ENCODE data around the gene GABRG3.

Gene GABRG3

DNA sequence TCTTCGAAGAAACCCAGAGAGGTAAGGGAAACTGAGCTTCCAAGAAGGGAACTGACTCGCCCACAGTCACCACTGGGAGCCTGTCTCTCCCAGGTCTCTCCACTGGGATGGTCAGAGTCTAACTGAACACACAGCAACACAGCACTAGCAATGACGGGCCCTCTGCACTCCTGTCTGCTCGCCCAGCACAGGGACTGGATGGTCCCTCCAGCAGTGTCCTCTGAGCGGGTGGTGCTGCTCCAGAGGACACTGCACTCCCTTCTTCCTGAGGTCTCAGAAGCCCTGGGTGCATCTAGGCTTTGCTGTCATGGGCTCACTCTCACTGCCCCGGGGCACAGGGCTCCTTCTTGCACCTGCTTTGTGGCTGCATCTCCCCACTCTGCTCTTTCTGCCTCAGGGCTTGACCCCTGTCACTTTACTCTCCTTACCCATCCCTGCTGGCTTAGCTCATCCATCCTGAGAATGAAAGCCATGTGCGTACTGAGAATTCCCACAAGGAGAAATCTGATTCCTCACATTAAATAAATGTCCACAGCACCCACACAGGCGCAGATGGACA lies 356.6 kb downstream of the GABRG3 start (continued):
- TF ChIP-seq, protein P1, sequence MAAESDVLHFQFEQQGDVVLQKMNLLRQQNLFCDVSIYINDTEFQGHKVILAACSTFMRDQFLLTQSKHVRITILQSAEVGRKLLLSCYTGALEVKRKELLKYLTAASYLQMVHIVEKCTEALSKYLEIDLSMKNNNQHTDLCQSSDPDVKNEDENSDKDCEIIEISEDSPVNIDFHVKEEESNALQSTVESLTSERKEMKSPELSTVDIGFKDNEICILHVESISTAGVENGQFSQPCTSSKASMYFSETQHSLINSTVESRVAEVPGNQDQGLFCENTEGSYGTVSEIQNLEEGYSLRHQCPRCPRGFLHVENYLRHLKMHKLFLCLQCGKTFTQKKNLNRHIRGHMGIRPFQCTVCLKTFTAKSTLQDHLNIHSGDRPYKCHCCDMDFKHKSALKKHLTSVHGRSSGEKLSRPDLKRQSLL (tag by site-specific recombination; IDR thresholded peaks at IDR 0.05): no peak
- TF ChIP-seq ZNF707 (tag by site-specific recombination; IDR thresholded peaks at IDR 0.05): no peak
- TF ChIP-seq ZNF600 (tag by site-specific recombination; IDR thresholded peaks at IDR 0.05): no peak
- no peak for TF ChIP-seq ZNF558 (tag by site-specific recombination; IDR thresholded peaks at IDR 0.05)

DNA sequence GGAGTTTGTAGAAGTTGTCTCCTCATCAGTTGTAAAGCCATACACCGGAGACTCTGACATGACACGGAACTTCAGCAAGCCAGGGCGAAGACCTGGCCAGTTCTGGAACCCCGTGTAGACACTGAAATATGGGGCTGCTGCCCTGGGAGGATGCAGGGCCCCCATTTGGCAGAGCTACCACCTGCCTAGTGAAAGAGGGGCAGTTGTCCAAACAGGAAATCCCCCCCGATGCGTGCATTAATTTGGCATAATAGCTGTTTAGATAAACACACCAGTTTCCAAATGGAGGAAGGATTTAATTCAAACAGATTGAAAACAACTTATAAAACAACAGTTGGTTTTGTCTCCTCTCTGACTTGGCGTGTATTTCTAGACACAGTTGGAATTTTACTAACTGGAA lies 357.2 kb downstream of the GABRG3 start:
- TF ChIP-seq ZNF114 (tag by site-specific recombination; IDR thresholded peaks at IDR 0.05) (no peak), FEZF1 (tag by site-specific recombination; IDR thresholded peaks at IDR 0.05) (no peak)
- no peak overlapping the region for H3K27ac ChIP-seq (ENCODE audit: extremely low read depth, low read depth, low read length)
- H3K4me1 ChIP-seq (ENCODE audit: control insufficient read depth, insufficient read depth, low read length): no peaks in the 10 kb centered on the region
- POLR2A ChIA-PET: no interaction called here
- H3K36me3 ChIP-seq (ENCODE audit: control insufficient read depth in 2 of 2, insufficient read depth in 1 of 2, low read length in 2 of 2): no peaks in the 10 kb centered on the region
- H3K4me3 ChIP-seq (ENCODE audit: low read depth, low read length): no peak overlapping the region
- H3K9me3 ChIP-seq (ENCODE audit: control insufficient read depth, insufficient read depth, low read depth, low read length): no peaks in the 10 kb centered on the region
- CTCF ChIA-PET: no interaction called here

DNA sequence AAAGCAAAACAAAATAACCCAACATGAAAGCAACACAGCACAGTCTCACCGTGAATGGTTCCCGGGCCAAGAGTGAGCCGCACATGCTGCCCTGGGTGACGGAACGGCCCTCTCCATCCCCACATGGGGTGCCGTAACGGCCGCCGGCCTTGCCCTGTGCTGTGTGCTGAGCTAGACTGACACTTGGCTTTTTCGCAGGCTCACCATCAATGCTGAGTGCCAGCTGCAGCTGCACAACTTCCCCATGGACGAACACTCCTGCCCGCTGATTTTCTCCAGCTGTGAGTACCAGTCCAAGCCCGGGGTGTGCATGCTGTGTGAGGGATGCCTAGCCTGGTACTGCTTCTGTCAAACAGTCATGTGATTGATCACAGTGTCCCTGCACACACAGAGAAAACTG lies 357.6 kb downstream of the GABRG3 start:
- ChIA-PET POLR2A (no interaction called here), CTCF (no interaction called here)
- no peaks in the 10 kb centered on the region for H3K4me1 ChIP-seq (ENCODE audit: control insufficient read depth, insufficient read depth, low read length)
- H3K27ac ChIP-seq (ENCODE audit: extremely low read depth, low read depth, low read length): no peak overlapping the region
- no peak overlapping the region for H3K4me3 ChIP-seq (ENCODE audit: low read depth, low read length)
- H3K9me3 ChIP-seq (ENCODE audit: control insufficient read depth, insufficient read depth, low read depth, low read length): no peaks in the 10 kb centered on the region
- TF ChIP-seq KLF1 (tag by site-specific recombination; IDR thresholded peaks at IDR 0.05) (no peak), SP2 (tag by site-specific recombination; IDR thresholded peaks at IDR 0.05) (no peak), ZNF404 (tag by site-specific recombination; IDR thresholded peaks at IDR 0.05) (no peak), ZNF16 (tag by site-specific recombination; IDR thresholded peaks at IDR 0.05; ENCODE audit: low read depth) (no peak), FEZF1 (tag by site-specific recombination; IDR thresholded peaks at IDR 0.05) (no peak), GFI1B (tag by site-specific recombination; IDR thresholded peaks at IDR 0.05) (no peak), ZNF221 (tag by site-specific recombination; IDR thresholded peaks at IDR 0.05; ENCODE audit: borderline replicate concordance) (no peak), ZNF223 (tag by site-specific recombination; IDR thresholded peaks at IDR 0.05) (no peak), ZIC2 (tag by site-specific recombination; IDR thresholded peaks at IDR 0.05) (no peak), ZNF433 (tag by site-specific recombination; IDR thresholded peaks at IDR 0.05; ENCODE audit: low read depth) (no peak), ZNF335 (tag by site-specific recombination; conservative IDR thresholded peaks at IDR 0.05) (no peak), ZNF202 (tag by site-specific recombination; IDR thresholded peaks at IDR 0.05; ENCODE audit: borderline replicate concordance) (no peak), ZNF660 (tag by site-specific recombination; IDR thresholded peaks at IDR 0.05) (no peak), BCL11B (tag by site-specific recombination; IDR thresholded peaks at IDR 0.05; ENCODE audit: low read depth) (no peak), ZEB2 (tag by site-specific recombination; IDR thresholded peaks at IDR 0.05) (no peak), ZNF121 (tag by site-specific recombination; IDR thresholded peaks at IDR 0.05) (no peak), KLF7 (tag by site-specific recombination; IDR thresholded peaks at IDR 0.05; ENCODE audit: borderline replicate concordance) (no peak), SALL2 (tag by site-specific recombination; IDR thresholded peaks at IDR 0.05; ENCODE audit: borderline replicate concordance) (no peak)
- TF ChIP-seq, protein P2, sequence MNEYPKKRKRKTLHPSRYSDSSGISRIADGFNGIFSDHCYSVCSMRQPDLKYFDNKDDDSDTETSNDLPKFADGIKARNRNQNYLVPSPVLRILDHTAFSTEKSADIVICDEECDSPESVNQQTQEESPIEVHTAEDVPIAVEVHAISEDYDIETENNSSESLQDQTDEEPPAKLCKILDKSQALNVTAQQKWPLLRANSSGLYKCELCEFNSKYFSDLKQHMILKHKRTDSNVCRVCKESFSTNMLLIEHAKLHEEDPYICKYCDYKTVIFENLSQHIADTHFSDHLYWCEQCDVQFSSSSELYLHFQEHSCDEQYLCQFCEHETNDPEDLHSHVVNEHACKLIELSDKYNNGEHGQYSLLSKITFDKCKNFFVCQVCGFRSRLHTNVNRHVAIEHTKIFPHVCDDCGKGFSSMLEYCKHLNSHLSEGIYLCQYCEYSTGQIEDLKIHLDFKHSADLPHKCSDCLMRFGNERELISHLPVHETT (tag by site-specific recombination; IDR thresholded peaks at IDR 0.05): no peak
- TF ChIP-seq, protein P3, sequence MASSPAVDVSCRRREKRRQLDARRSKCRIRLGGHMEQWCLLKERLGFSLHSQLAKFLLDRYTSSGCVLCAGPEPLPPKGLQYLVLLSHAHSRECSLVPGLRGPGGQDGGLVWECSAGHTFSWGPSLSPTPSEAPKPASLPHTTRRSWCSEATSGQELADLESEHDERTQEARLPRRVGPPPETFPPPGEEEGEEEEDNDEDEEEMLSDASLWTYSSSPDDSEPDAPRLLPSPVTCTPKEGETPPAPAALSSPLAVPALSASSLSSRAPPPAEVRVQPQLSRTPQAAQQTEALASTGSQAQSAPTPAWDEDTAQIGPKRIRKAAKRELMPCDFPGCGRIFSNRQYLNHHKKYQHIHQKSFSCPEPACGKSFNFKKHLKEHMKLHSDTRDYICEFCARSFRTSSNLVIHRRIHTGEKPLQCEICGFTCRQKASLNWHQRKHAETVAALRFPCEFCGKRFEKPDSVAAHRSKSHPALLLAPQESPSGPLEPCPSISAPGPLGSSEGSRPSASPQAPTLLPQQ (tag by site-specific recombination; IDR thresholded peaks at IDR 0.05): no peak
- H3K36me3 ChIP-seq (ENCODE audit: control insufficient read depth in 2 of 2, insufficient read depth in 1 of 2, low read length in 2 of 2): no peaks in the 10 kb centered on the region
